SHP77 treated with DMSO at 0.1 percent for 48 hours (cell line): ENCODE results near the gene ALDOB.

ENCODE experiments used
- DNase-seq: peaks from one replicate; lab custom pipeline; 2025; lab: John Stamatoyannopoulos, UW

The ALDOB gene

GRCh38 chr9:101455656-101456240 lies 20.2 kb upstream of the ALDOB start:
- no peak for DNase-seq

- no peak for DNase-seq
These were observed 18.4 kb upstream of the ALDOB start for GRCh38 chr9:101453776-101454570.

GRCh38 chr9:101451498-101451897 lies 15.9 kb upstream of the ALDOB start:
- DNase-seq = no peak

- DNase-seq = no peak
These were observed 15.4 kb upstream of the ALDOB start for GRCh38 chr9:101450931-101451330.

GRCh38 chr9:101449071-101449721 lies 13.6 kb upstream of the ALDOB start:
- peak; percentile 77 for DNase-seq

- DNase-seq = no peak
These were observed 13.1 kb upstream of the ALDOB start for GRCh38 chr9:101448680-101449070.

- no peak for DNase-seq
These were observed 11.2 kb upstream of the ALDOB start for GRCh38 chr9:101446732-101447131.

- DNase-seq = no peak
These were observed 9.9 kb upstream of the ALDOB start for GRCh38 chr9:101445353-101446029.

- no peak for DNase-seq
These were observed 7.8 kb upstream of the ALDOB start for GRCh38 chr9:101443364-101443771.

GRCh38 chr9:101442736-101443135 lies 7.2 kb upstream of the ALDOB start:
- DNase-seq = no peak

- no peak for DNase-seq
These were observed 6.7 kb upstream of the ALDOB start for GRCh38 chr9:101442318-101442717.

- DNase-seq = no peak
These were observed 5.2 kb upstream of the ALDOB start for GRCh38 chr9:101440714-101441230.

- no peak for DNase-seq
These were observed 2.9 kb upstream of the ALDOB start for GRCh38 chr9:101438523-101438922.

GRCh38 chr9:101437806-101438232 lies 2.2 kb upstream of the ALDOB start:
- DNase-seq = no peak

- no peak for DNase-seq
These were observed 576 bp downstream of the ALDOB start for GRCh38 chr9:101434998-101435397.

GRCh38 chr9:101433229-101433628 lies 2.3 kb downstream of the ALDOB start:
- DNase-seq = no peak

- DNase-seq = no peak
These were observed 2.8 kb downstream of the ALDOB start for GRCh38 chr9:101432740-101433139.

- DNase-seq = no peak
These were observed 3.4 kb downstream of the ALDOB start for GRCh38 chr9:101432171-101432570.

- DNase-seq = no peak
These were observed 5.8 kb downstream of the ALDOB start for GRCh38 chr9:101429736-101430135.

GRCh38 chr9:101428909-101429308 lies 6.7 kb downstream of the ALDOB start:
- no peak for DNase-seq

GRCh38 chr9:101427957-101428655 lies 7.5 kb downstream of the ALDOB start:
- no peak for DNase-seq

GRCh38 chr9:101427358-101427757 lies 8.2 kb downstream of the ALDOB start:
- no peak for DNase-seq
